WTC11 (cell line): ENCODE results near the gene LAD1. TPM values are rescaled to one million over a fixed set of nuclear protein-coding genes. Genes with fewer than 3 reads are reported as not detected.
A peak's percentile ranks its signal among the peaks of the same experiment; 100 is the strongest.

ENCODE experiments used
- ATAC-seq: fragments of 200-7000 bp; cut with Tn5 transposase; 2 replicates; pipeline ENCODE4 v1.10.0; 2021; ENCODE audit warnings: mild to moderate bottlenecking, moderate library complexity
- CTCF ChIA-PET: fragments of 300-600 bp; sonication (Branson Sonifier 250); formaldehyde crosslinking; loops from one replicate; lab custom pipeline; 2021; ENCODE audit warnings: antibody characterized with exemption; lab: Charles Lee
- POLR2A ChIA-PET: fragments of 350-600 bp; sonication (Branson Sonifier 250); formaldehyde crosslinking; loops from one replicate; lab custom pipeline; 2021; ENCODE audit warnings: antibody characterized with exemption; lab: Charles Lee
- DNase-seq: peaks from one replicate; pipeline ENCODE4 v3.0.0; 2021; ENCODE audit warnings: low spot score
- H3K27ac Mint-ChIP-seq: 2 replicates; pipeline ENCODE4 v1.8.0; 2021; ENCODE audit warnings: mixed read lengths
- H3K27me3 Mint-ChIP-seq: 2 replicates; pipeline ENCODE4 v1.8.0; 2021; ENCODE audit warnings: low read depth, mild to moderate bottlenecking, moderate library complexity, mixed read lengths
- H3K36me3 Mint-ChIP-seq: 2 replicates; pipeline ENCODE4 v1.8.0; 2021; ENCODE audit warnings: mixed read lengths
- H3K4me1 Mint-ChIP-seq: 2 replicates; pipeline ENCODE4 v1.8.0; 2022; ENCODE audit warnings: mixed read lengths
- H3K4me3 Mint-ChIP-seq: 2 replicates; pipeline ENCODE4 v1.8.0; 2021; ENCODE audit warnings: mild to moderate bottlenecking, moderate library complexity, mixed read lengths
- H3K9me3 Mint-ChIP-seq: 2 replicates; pipeline ENCODE4 v1.8.0; 2021; ENCODE audit warnings: mixed read lengths
- AFF4 ChIP-seq: sonication (generic); formaldehyde crosslinking; IDR thresholded peaks from 2 replicates; pipeline ENCODE4 v1.8.1; 2023; ENCODE audit warnings: mild to moderate bottlenecking, missing genetic modification reagents, borderline replicate concordance
- ATF3 ChIP-seq: sonication (generic); formaldehyde crosslinking; conservative IDR thresholded peaks from 2 replicates; pipeline ENCODE4 v1.8.1; 2022; ENCODE audit warnings: mild to moderate bottlenecking, missing genetic modification reagents
- CDX4 ChIP-seq: fragments of 250-450 bp; sonication (Bioruptor Pico); IDR thresholded peaks from 2 replicates; pipeline ENCODE4 v1.9.0; 2021; ENCODE audit warnings: moderate library complexity, mild to moderate bottlenecking, inconsistent platforms, borderline replicate concordance
- EMX1 ChIP-seq: fragments of 250-450 bp; sonication (Bioruptor Pico); IDR thresholded peaks from 2 replicates; pipeline ENCODE4 v1.8.0; 2021; ENCODE audit warnings: mild to moderate bottlenecking
- ERG ChIP-seq: fragments of 250-450 bp; sonication (Bioruptor Pico); IDR thresholded peaks from 2 replicates; pipeline ENCODE4 v1.8.0; 2021; ENCODE audit warnings: mild to moderate bottlenecking
- GABPB1 ChIP-seq: sonication (generic); formaldehyde crosslinking; IDR thresholded peaks from 2 replicates; pipeline ENCODE4 v1.8.1; 2023; ENCODE audit warnings: mild to moderate bottlenecking, missing genetic modification reagents
- RORB ChIP-seq: fragments of 250-450 bp; sonication (Bioruptor Pico); IDR thresholded peaks from 2 replicates; pipeline ENCODE4 v1.9.0; 2021; ENCODE audit warnings: mild to moderate bottlenecking
- USF1 ChIP-seq: sonication (generic); formaldehyde crosslinking; IDR thresholded peaks from 2 replicates; pipeline ENCODE4 v1.8.0; 2022; ENCODE audit warnings: mild to moderate bottlenecking, missing genetic modification reagents
- USF2 ChIP-seq: sonication (generic); formaldehyde crosslinking; IDR thresholded peaks from 2 replicates; pipeline ENCODE4 v1.8.1; 2023; ENCODE audit warnings: mild to moderate bottlenecking, missing genetic modification reagents, moderate library complexity
- ZBTB43 ChIP-seq: sonication (generic); formaldehyde crosslinking; IDR thresholded peaks from 2 replicates; pipeline ENCODE4 v1.8.1; 2023; ENCODE audit warnings: mild to moderate bottlenecking, missing genetic modification reagents
- ZMAT4 ChIP-seq: fragments of 250-450 bp; sonication (Bioruptor Pico); IDR thresholded peaks from 2 replicates; pipeline ENCODE4 v1.9.0; 2021; ENCODE audit warnings: mild to moderate bottlenecking
- ZNF138 ChIP-seq: sonication (generic); formaldehyde crosslinking; conservative IDR thresholded peaks from 2 replicates; pipeline ENCODE4 v1.8.1; 2022; ENCODE audit warnings: mild to moderate bottlenecking, moderate library complexity, missing genetic modification reagents
- ZNF396 ChIP-seq: fragments of 250-450 bp; sonication (Bioruptor Pico); IDR thresholded peaks from 2 replicates; pipeline ENCODE4 v1.8.0; 2021; ENCODE audit warnings: mild to moderate bottlenecking, moderate library complexity, borderline replicate concordance
- ZNF423 ChIP-seq: fragments of 250-450 bp; sonication (Bioruptor Pico); IDR thresholded peaks from 2 replicates; pipeline ENCODE4 v2.1.2; 2022; ENCODE audit warnings: mild to moderate bottlenecking, moderate library complexity
- total RNA-seq: library from RNA; stranded (reverse); gene quantifications from 3 replicates; pipeline ENCODE4 v1.2.3, GENCODE V29; 2021

Gene LAD1
- total RNA-seq, 1 experiment from 2014 or later: 14.9 TPM

GRCh38 chr1:201391651-201392511 is 7.2 kb downstream of the LAD1 start:
- peak overlapping the region; percentile 67; the same call in 1 of the 2 replicates for H3K27ac Mint-ChIP-seq
- H3K27me3 Mint-ChIP-seq: no peaks in the 10 kb centered on the region; the same call in 1 of the 2 replicates
- peaks cover 6% of the 10 kb centered on the region; the same call in 1 of the 2 replicates for H3K36me3 Mint-ChIP-seq
- H3K4me1 Mint-ChIP-seq: peaks cover 16% of the 10 kb centered on the region
- H3K9me3 Mint-ChIP-seq: no peaks in the 10 kb centered on the region
- H3K4me3 Mint-ChIP-seq: no peak overlapping the region
- DNase-seq (no peak), ATAC-seq (no peak)
- CTCF ChIA-PET: interaction anchor here (0.6 to 1.5 kb wide), 5 partner anchors 16 to 118 kb away, joined by 3 to 4 read pairs (median 4); no protein-coding TSS in a partner anchor
- TF ChIP-seq ZNF423 (CRISPR knock-in tag): peak; percentile 17; the same call in 1 of the 2 replicates
- TF ChIP-seq ZNF138 (CRISPR knock-in tag): no peak
- POLR2A ChIA-PET: interaction anchor here (0.8 kb wide), 1 partner anchor 28 kb away, joined by 3 read pairs; no protein-coding TSS in a partner anchor

- ChIA-PET CTCF (no interaction called here), POLR2A (no interaction called here)
- no peak overlapping the region for H3K4me3 Mint-ChIP-seq
- no peak for DNase-seq
- peaks cover 6% of the 10 kb centered on the region; the same call in 1 of the 2 replicates for H3K36me3 Mint-ChIP-seq
- H3K4me1 Mint-ChIP-seq: peaks cover 12% of the 10 kb centered on the region
- H3K27ac Mint-ChIP-seq: peak overlapping the region; percentile 67; the same call in 1 of the 2 replicates
- H3K9me3 Mint-ChIP-seq: no peaks in the 10 kb centered on the region
- ATAC-seq: no peak
- no peaks in the 10 kb centered on the region; the same call in 1 of the 2 replicates for H3K27me3 Mint-ChIP-seq
- TF ChIP-seq ERG (no peak), USF1 (CRISPR knock-in tag) (no peak), GABPB1 (CRISPR knock-in tag) (no peak), RORB (CRISPR knock-in tag) (no peak), USF2 (CRISPR knock-in tag) (no peak), ZMAT4 (no peak), EMX1 (CRISPR knock-in tag) (no peak), ZNF396 (no peak), AFF4 (no peak)
These were observed 7.9 kb downstream of the LAD1 start for GRCh38 chr1:201391225-201391624.

GRCh38 chr1:201389051-201389450 is 10.1 kb downstream of the LAD1 start:
- no peak for ATAC-seq
- Mint-ChIP-seq H3K4me1 (peaks cover 1% of the 10 kb centered on the region), H3K36me3 (peaks cover 6% of the 10 kb centered on the region; the same call in 1 of the 2 replicates), H3K27ac (no peak overlapping the region), H3K9me3 (no peaks in the 10 kb centered on the region), H3K4me3 (no peak overlapping the region), H3K27me3 (no peaks in the 10 kb centered on the region; the same call in 1 of the 2 replicates)
- CTCF ChIA-PET: interaction anchor here (0.9 to 2.8 kb wide), 4 partner anchors 13 to 35 kb away, joined by 3 to 11 read pairs (median 4); no protein-coding TSS in a partner anchor
- no peak for DNase-seq
- POLR2A ChIA-PET: interaction anchor here (0.7 kb wide), 1 partner anchor 9 kb away, joined by 3 read pairs; no protein-coding TSS in a partner anchor
- TF ChIP-seq CDX4 (CRISPR knock-in tag) (no peak), AFF4 (no peak), ZBTB43 (CRISPR knock-in tag) (no peak), EMX1 (CRISPR knock-in tag) (no peak), ATF3 (CRISPR knock-in tag) (no peak)
